Measurements from ENCODE around the gene ATE1. TPM values are rescaled to one million over a fixed set of nuclear protein-coding genes. Genes with fewer than 3 reads are reported as not detected.

ATE1 gene
- total RNA-seq, 4 donors from 2014 or later: 26.4 to 42.6 (median 30.1) TPM

GRCh38 chr10:121880895-121881294, 46.9 kb downstream of the ATE1 start:
- TF ChIP-seq, protein P1, sequence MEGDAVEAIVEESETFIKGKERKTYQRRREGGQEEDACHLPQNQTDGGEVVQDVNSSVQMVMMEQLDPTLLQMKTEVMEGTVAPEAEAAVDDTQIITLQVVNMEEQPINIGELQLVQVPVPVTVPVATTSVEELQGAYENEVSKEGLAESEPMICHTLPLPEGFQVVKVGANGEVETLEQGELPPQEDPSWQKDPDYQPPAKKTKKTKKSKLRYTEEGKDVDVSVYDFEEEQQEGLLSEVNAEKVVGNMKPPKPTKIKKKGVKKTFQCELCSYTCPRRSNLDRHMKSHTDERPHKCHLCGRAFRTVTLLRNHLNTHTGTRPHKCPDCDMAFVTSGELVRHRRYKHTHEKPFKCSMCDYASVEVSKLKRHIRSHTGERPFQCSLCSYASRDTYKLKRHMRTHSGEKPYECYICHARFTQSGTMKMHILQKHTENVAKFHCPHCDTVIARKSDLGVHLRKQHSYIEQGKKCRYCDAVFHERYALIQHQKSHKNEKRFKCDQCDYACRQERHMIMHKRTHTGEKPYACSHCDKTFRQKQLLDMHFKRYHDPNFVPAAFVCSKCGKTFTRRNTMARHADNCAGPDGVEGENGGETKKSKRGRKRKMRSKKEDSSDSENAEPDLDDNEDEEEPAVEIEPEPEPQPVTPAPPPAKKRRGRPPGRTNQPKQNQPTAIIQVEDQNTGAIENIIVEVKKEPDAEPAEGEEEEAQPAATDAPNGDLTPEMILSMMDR (IDR thresholded peaks at IDR 0.05; ENCODE audit: low read depth): no peak

GRCh38 chr10:121879476-121879875, 48.4 kb downstream of the ATE1 start:
- TF ChIP-seq, protein P1 (IDR thresholded peaks at IDR 0.05; ENCODE audit: low read depth): no peak

- TF ChIP-seq, protein P1 (IDR thresholded peaks at IDR 0.05; ENCODE audit: low read depth): no peak
Measured at GRCh38 chr10:121873236-121873635, 54.6 kb downstream of the ATE1 start.

- TF ChIP-seq, protein P1 (IDR thresholded peaks at IDR 0.05; ENCODE audit: low read depth): no peak
Measured at GRCh38 chr10:121870413-121870812, 57.4 kb downstream of the ATE1 start.

DNA sequence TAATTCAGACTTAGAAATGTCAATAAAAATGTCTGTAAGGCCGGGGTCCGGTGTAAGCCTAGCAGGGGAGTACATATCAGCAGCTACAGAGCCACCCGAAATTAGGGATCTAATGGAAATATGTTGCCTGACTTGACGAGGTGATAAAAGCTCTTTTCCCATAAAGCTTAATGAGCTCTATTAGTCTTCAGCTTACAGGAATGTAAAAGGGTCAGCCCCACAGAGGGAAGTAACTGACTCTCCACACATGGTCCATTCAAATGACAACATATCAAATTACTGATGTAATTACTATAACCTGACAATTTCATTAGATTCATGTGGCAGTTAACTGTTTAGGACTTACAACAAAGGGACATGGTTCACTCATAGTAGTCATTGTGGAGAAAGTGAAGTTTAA, 62.3 kb downstream of the ATE1 start:
- TF ChIP-seq, protein P1 (IDR thresholded peaks at IDR 0.05; ENCODE audit: low read depth): no peak

DNA sequence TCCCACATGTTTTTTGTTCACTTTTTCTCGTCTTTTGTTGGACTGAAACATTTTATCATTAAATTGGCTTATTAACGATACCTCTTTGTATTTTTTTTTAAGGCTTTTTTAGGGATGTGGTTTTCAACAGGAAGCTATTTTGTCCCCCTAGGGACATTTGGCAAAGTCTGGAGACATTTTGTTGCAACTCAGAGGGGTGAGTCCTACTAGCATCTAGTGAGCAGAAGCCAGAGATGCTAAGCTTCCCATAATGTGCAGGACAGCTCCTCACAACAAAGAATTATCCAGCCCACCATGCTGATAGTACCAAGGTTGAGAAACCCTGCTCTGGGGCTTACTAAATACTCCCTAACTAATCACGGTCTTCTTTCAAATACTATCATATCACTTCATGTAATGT, 63.2 kb downstream of the ATE1 start:
- TF ChIP-seq, protein P1 (IDR thresholded peaks at IDR 0.05; ENCODE audit: low read depth): no peak

DNA sequence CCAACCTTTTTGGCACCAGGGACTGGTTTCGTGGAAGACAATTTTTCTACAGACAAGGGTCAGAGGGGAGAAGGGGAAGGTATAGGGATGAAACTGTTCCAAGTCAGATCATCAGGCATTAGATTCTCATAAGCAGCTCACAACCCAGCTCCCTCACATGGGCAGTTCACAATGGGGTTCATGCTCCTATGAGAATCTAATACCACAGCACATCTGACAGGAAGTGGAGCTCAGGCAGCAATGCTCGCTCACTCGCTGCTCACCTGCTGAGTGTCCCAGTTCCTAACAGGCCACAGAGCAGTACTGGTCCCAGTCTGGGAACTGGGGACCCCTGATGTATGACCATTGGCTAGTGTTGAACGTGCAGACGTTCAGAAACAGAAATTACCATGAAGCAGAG, 63.7 kb downstream of the ATE1 start:
- TF ChIP-seq, protein P1 (IDR thresholded peaks at IDR 0.05; ENCODE audit: low read depth): no peak

All from subcutaneous adipose tissue (tissue), 4 donors.